Skeletal muscle tissue (tissue), 4 donors: ENCODE results near the gene CRX. TPM values are rescaled to one million over a fixed set of nuclear protein-coding genes. Genes with fewer than 3 reads are reported as not detected.
"Not testable (repeated sequence)": the region's sequence is repeated elsewhere in the genome, so short reads cannot be mapped to it uniquely, and the experiment has no call there.

Experiments used
- H3K27ac ChIP-seq: one replicate; pipeline ENCODE4 v1.7.0; 2013; ENCODE audit warnings: mild to moderate bottlenecking, low read depth, low read length, inconsistent platforms
- H3K27me3 ChIP-seq, 3 donors: one replicate each; pipeline ENCODE4 v1.7.0; 2013; ENCODE audit warnings: low read length in 3 of 3; ENCODE audit not compliant: control insufficient read depth in 3 of 3, insufficient read depth in 3 of 3
- H3K36me3 ChIP-seq, 3 donors: one replicate each; pipeline ENCODE4 v1.7.0; 2013; ENCODE audit warnings: low read length in 3 of 3; ENCODE audit not compliant: control insufficient read depth in 3 of 3, insufficient read depth in 3 of 3
- H3K4me1 ChIP-seq, 3 donors: one replicate each; pipeline ENCODE4 v1.7.0; 2013; ENCODE audit warnings: low read length in 3 of 3, mild to moderate bottlenecking in 3 of 3; ENCODE audit not compliant: control insufficient read depth in 3 of 3, insufficient read depth in 3 of 3
- H3K4me3 ChIP-seq, 3 donors: one replicate each; pipeline ENCODE4 v1.7.0; 2013; ENCODE audit warnings: low read length in 3 of 3
- H3K9ac ChIP-seq, 3 donors: one replicate each; pipeline ENCODE4 v1.7.0; 2013; ENCODE audit warnings: low read length in 3 of 3, mild to moderate bottlenecking in 3 of 3, moderate library complexity in 2 of 3, low read depth in 1 of 3
- H3K9me3 ChIP-seq, 3 donors: one replicate each; pipeline ENCODE4 v1.7.0; 2013; ENCODE audit warnings: low read length in 3 of 3; ENCODE audit not compliant: control insufficient read depth in 3 of 3
- total RNA-seq: library from RNA; depleted of rRNA; stranded (reverse); fragments of >200 nt; gene quantifications from one replicate; pipeline ENCODE4 v1.2.3, GENCODE V29; 2014
- donor health status: Osteomylitis.

The CRX gene
- total RNA-seq, 1 donor from 2014 or later = not detected

DNA sequence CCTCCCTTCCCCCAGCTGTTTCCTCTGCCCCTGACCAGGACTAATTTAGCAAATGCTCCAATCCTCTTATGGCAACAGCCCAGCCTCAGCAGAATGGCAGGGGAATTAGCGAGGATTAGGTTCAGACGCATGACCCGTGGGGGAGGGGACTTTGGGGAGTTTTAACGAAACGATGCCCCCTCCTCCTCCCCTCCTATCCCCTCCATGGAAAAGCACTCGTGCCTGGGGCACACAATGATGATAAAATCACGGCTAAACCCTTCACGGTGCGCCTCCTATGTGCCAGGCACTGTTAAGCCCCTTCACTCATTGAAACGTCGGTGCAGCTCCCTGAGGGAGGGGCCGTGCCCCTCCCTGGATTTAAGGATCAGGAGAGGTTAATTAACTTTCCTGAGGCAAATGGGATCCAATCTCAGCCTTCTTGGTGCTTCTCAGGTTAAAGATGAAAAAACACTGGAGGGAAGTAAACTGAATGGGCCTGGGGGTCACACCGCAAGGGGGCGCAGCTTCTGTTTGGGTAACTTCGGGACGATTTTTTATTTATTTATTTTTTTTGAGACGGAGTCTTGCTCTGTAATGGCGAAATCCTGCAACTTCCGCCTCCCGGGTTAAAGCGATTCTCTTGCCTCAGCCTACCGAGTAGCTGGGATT lies 27.2 kb downstream of the CRX start:
- Histone ChIP-seq H3K27ac (no peak overlapping the region), H3K4me3 (no peak overlapping the region), H3K9me3 (no peaks in the 10 kb centered on the region), H3K27me3 (peaks cover 24 to 32% (median 28%) of the 10 kb centered on the region in 3 donors), H3K4me1 (peaks cover 0 to 4% (median 0%) of the 10 kb centered on the region in 3 donors), H3K36me3 (no peaks in the 10 kb centered on the region), H3K9ac (no peak overlapping the region)

DNA sequence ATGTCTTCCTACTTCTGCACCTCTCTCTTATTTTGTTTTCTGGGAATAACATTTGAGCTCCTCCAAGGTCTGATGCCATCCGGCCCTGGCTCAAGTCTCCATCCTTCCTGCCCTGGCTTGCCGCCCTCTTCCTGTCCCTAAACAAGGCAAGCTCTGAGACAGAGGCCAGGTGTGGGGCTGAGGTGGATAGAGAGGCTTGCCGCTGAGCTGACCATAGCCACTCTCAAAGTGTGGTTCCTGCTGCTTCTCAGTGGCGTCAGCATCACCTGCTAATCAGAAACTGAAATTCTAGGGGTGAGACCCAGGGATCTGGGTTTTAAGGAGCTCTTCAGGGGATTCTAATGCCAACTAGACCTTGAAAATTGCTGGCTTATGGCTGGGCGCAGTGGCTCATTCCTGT lies 31.3 kb downstream of the CRX start:
- Histone ChIP-seq H3K27ac (no peak overlapping the region), H3K9me3 (no peaks in the 10 kb centered on the region), H3K36me3 (no peaks in the 10 kb centered on the region), H3K4me1 (peaks cover 0 to 4% (median 0%) of the 10 kb centered on the region in 3 donors), H3K4me3 (no peak overlapping the region), H3K9ac (no peak overlapping the region), H3K27me3 (peaks cover 23 to 34% (median 34%) of the 10 kb centered on the region in 3 donors)

GRCh38 chr19:47854459-47854858 lies 32.7 kb downstream of the CRX start:
- no peak overlapping the region for H3K4me3 ChIP-seq
- no peaks in the 10 kb centered on the region for H3K9me3 ChIP-seq
- H3K27ac ChIP-seq = no peak overlapping the region
- H3K36me3 ChIP-seq = no peaks in the 10 kb centered on the region
- peaks cover 15 to 27% (median 25%) of the 10 kb centered on the region in 3 donors for H3K27me3 ChIP-seq
- H3K9ac ChIP-seq = no peak overlapping the region
- H3K4me1 ChIP-seq = no peaks in the 10 kb centered on the region

GRCh38 chr19:47858231-47858630 lies 36.5 kb downstream of the CRX start:
- H3K4me1 ChIP-seq, H3K36me3 ChIP-seq, H3K4me3 ChIP-seq, H3K9ac ChIP-seq, H3K9me3 ChIP-seq, H3K27ac ChIP-seq: not testable (repeated sequence)
- H3K27me3 ChIP-seq = peaks cover 7 to 20% (median 9%) of the 10 kb centered on the region in 3 donors

- not testable (repeated sequence) for H3K27ac ChIP-seq, H3K9me3 ChIP-seq, H3K36me3 ChIP-seq, H3K4me1 ChIP-seq, H3K9ac ChIP-seq, H3K4me3 ChIP-seq
- H3K27me3 ChIP-seq = peaks cover 5 to 16% (median 6%) of the 10 kb centered on the region in 3 donors
Measured at GRCh38 chr19:47858646-47859285, 37.0 kb downstream of the CRX start, which contains the start of gene TPRX2. Gene TPRX2 (plus strand): TSS chr19:47859235. CDS start chr19:47859247, 12 bp downstream.

- not testable (repeated sequence) for H3K4me1 ChIP-seq, H3K9me3 ChIP-seq, H3K9ac ChIP-seq, H3K27ac ChIP-seq, H3K4me3 ChIP-seq, H3K36me3 ChIP-seq
- peaks cover 3 to 15% (median 3%) of the 10 kb centered on the region in 3 donors for H3K27me3 ChIP-seq
Measured at GRCh38 chr19:47859838-47860237, 38.1 kb downstream of the CRX start.

- no peak overlapping the region for H3K4me3 ChIP-seq
Measured at GRCh38 chr19:47860602-47861297, 39.0 kb downstream of the CRX start.

GRCh38 chr19:47861630-47862029 lies 39.9 kb downstream of the CRX start:
- H3K27ac ChIP-seq = no peak overlapping the region
- H3K27me3 ChIP-seq = peaks cover 3 to 8% (median 3%) of the 10 kb centered on the region in 3 donors
- H3K9me3 ChIP-seq = no peaks in the 10 kb centered on the region
- H3K4me3 ChIP-seq = no peak overlapping the region
- no peak overlapping the region for H3K9ac ChIP-seq
- no peaks in the 10 kb centered on the region for H3K4me1 ChIP-seq
- H3K36me3 ChIP-seq = no peaks in the 10 kb centered on the region

More at GRCh38 chr19:47860602-47861297, 39.0 kb downstream of the CRX start:
- Histone ChIP-seq H3K27ac (no peak overlapping the region), H3K9me3 (no peaks in the 10 kb centered on the region), H3K36me3 (no peaks in the 10 kb centered on the region), H3K9ac (no peak overlapping the region), H3K27me3 (peaks cover 3 to 15% (median 3%) of the 10 kb centered on the region in 3 donors), H3K4me1 (no peaks in the 10 kb centered on the region)

GRCh38 chr19:47863514-47863936 lies 41.8 kb downstream of the CRX start:
- Histone ChIP-seq H3K4me1 (no peaks in the 10 kb centered on the region), H3K27me3 (peaks cover under 1 to 6% (median under 1%) of the 10 kb centered on the region in 3 donors), H3K9me3 (no peaks in the 10 kb centered on the region), H3K36me3 (no peaks in the 10 kb centered on the region), H3K4me3 (no peak overlapping the region), H3K27ac (no peak overlapping the region), H3K9ac (no peak overlapping the region)

DNA sequence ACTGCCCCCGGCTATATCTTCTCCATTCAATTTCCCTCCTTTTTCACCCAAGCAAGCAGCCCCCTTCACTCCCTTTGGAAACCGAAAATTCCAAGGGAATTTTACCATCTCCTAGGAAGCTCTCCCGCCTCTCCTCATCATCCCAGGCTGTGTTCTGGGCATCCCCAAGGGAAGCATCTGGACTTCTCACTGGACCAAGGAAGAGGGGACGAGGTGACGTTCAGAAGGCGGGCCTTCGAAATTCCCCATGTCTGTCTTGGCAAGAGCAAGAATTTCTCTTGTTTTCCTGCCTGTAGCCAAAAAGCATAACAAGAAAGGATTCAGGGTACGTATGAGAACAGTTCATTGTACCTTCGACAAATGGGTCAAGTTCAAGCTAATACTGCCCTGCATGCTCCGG lies 43.4 kb downstream of the CRX start:
- no peak overlapping the region for H3K9ac ChIP-seq
- H3K27ac ChIP-seq = no peak overlapping the region
- no peaks in the 10 kb centered on the region for H3K4me1 ChIP-seq
- no peak overlapping the region for H3K4me3 ChIP-seq
- no peaks in the 10 kb centered on the region for H3K9me3 ChIP-seq
- no peaks in the 10 kb centered on the region for H3K36me3 ChIP-seq
- peaks cover 0 to 8% (median 0%) of the 10 kb centered on the region in 3 donors for H3K27me3 ChIP-seq
